CD4-positive, alpha-beta T cell treated with Interleukin-15 for 4 hours (primary cell): Measurements from ENCODE around the gene DIMT1.
A peak's percentile ranks its signal among the peaks of the same experiment; 100 is the strongest.

ENCODE experiments used
- DNase-seq: peaks from one replicate; pipeline ENCODE4 v3.0.0-alpha.2; 2020; ENCODE audit warnings: low spot score

Gene DIMT1

DNA sequence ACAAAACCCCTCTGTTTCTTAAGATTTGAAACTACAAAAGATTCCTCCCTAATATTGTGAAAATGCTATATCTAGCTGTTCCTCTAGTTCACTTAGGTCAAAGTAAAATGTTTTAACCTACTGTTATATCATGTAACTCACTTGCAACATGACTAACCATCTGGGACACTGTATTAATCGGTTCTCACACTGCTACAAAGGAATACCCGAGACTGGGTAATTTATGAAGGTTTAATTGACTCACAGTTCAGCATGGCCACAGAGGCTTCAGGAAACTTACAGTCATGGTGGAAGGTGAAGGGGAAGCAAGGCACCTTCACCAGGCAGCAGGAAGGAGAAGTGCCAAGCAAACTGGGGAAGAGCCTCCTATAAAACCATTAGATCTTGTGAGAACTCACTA lies 34.7 kb downstream of the DIMT1 start:
- DNase-seq, result no peak

GRCh38 chr5:62362701-62363100 lies 41.0 kb downstream of the DIMT1 start:
- no peak for DNase-seq

DNA sequence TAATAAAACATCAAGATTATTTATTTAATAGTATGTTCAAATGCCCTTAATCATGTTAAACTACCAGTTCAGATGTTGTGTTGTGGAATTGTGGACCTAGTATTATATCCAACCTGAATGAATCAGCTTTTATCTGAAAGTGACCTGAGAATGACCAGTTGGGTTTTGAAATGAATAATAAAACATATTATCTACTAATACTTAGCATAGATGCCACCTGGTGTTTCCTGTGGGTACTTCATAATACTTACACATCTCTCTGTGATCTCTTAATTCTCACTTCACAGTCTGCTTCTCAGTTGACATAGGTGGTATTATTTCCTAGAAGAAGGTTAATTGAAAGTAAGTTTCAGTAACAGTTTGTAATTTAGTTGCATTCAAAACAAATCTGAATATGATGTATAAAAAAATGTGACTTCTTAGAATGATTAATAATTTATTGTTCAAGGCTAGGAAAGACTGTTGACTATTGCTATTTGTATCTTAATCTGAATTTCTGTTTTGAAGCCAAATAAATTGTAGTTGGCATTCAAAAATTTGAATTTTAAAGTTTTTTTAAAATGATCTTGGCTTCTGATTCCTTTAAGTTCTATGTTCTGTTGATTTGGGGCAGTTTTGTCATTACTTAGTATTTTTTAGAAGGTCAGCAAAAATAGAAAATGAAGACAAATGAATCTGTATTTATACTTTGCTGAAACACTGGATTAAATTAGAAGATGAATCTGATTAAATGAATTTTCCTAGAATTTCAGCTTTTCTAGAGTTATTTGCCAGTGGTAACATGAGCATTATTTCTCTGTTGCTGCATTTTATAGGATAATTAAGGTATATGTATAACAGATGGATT lies 49.5 kb downstream of the DIMT1 start:
- DNase-seq, result peak; percentile 61

- DNase-seq, result no peak
These were observed 54.8 kb downstream of the DIMT1 start for GRCh38 chr5:62348723-62349481.

DNA sequence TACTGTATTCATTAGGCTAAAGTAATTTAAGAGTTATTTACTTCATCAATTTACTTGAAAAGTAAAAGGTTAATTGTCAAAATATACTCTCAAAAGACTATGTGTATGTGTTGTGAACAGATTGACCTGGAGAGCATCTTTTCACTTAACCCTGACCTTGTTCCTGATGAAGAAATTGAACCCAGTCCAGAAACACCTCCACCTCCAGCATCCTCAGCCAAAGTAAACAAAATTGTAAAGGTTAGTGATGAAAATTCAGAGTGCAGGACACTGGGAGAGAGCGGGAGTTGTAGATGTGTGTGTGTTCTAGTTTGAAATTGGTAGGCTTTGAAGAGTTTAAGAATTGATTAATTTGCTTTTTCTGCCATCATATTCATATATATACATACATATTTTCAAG lies 55.8 kb downstream of the DIMT1 start:
- no peak for DNase-seq

DNA sequence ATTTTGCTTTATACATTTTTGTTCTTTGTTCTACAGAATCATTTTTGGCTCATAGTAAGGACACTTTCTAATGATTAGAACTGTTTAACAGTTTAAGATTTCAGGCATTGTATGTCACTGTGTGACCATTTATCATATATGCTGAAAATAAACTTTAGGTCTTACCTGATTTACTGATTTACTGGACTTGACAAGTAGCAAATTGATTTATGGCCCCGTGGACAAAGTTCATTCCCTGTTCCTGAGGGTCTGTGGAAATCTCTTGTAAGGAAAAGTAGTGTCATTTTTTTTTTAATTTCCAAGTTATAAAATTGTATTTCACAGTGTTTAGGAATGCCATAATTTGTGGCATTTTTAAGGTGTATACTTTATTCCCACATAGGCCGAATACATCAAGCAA lies 57.0 kb downstream of the DIMT1 start:
- DNase-seq, result no peak

DNA sequence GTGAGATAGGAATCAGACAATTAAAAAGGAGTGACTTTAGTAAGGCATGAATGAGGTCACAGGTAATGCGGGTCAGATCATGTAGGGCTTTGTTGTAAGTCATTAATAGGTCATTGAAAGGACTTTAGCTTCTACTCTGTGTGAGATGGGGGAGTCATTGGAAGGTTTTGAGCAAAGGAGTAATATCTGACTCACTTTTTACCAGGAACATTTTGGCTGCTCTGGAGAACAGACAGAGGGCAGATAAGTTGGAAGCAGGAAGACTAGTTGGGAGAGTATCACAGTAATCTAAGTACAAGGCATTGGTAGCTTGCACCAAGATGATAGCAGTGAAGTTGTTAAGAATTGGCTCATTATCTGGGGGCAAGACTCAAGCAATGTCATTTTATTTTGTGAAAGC lies 60.3 kb downstream of the DIMT1 start:
- no peak for DNase-seq

- DNase-seq, result no peak
These were observed 61.2 kb downstream of the DIMT1 start for GRCh38 chr5:62342476-62342837.

DNA sequence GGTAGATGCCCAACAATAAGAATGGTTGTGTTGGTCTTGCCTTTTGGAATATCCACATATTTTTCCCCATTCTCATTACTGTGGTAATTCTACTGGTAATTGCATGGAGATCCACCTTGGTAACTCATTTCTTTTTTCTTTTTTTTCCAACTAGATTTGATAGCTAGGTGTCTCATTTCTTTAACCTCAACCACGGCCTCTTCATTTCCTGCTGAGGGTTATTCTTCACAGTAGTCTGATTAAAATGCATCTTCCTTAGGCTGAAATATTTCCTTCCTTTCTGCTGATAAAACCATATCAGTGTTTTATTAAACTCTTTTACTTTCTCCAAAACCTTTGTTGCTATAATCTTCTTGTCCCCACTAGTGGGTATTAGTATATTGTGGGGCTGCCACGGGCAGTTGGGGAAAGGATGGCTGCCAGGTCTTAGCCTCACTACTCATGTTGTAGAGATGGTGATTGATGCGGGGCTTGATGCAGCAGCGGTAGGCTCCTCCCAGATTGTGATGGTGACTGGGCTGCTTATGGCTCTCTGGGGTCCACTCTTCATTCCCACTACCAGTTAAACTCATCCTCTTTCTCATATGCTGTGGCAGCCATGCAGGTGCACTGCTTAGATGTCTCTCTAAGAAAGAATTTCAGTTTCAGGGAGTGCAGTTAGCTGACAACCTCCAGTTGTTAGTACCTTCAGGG lies 61.8 kb downstream of the DIMT1 start:
- DNase-seq, result peak; percentile 21

DNA sequence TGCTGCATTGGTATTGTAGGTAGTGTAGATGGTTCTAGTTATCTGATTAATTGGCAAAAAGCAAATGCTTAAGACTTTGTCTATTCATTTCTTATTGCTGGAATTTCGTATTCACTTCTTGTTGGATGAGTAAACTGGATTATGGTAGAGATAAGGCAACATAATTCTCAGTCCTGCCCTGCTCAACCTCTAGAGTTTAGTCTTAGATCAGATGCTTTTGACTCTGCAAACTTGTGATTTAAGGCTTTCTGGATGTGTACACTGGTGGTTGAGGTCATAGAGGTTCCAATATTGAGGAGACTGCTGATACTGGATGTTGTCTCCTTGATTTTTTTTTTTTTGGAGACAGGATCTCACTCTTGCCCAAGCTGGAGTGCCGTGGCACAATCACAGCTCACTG lies 62.7 kb downstream of the DIMT1 start:
- DNase-seq, result no peak

GRCh38 chr5:62340392-62340791 lies 63.3 kb downstream of the DIMT1 start:
- no peak for DNase-seq
